Activated CD4-positive, alpha-beta T cell treated with anti-CD3 and anti-CD28 coated beads for 1 hour (primary cell): Measurements from ENCODE around the gene RNF123.

Experiments used
- DNase-seq: peaks from one replicate; pipeline ENCODE4 v3.0.0-alpha.2; 2020

Gene RNF123

DNA sequence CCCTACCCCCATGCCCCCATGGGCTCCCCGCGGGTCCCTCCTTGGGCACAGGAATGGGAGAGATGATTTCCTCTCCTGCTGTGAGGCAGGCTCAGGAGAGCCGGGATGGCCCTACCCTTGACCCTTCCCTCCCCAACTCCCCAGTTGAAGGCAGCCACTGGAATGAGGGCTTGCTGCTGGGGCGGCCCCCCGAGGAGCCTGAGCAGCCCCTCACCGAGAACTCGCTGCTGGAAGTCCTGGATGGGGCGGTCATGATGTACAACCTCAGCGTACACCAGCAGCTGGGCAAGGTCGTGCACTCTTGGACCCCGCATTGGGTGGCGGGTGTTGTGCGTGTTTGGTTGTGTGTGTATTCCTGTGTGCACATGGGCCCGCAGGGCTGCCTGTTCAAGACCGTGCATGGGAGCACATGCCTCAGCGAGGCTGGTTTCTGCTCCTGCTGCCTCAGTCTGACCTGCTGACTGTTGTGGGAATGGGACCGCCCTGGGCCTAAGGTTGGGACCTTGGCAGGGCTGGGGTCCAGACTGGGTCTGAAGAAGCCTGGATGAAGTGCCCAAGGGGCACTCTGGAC, 16.1 kb downstream of the RNF123 start:
- no peak for DNase-seq

- DNase-seq = no peak
Observed at GRCh38 chr3:49706456-49707112, 17.2 kb downstream of the RNF123 start.

DNA sequence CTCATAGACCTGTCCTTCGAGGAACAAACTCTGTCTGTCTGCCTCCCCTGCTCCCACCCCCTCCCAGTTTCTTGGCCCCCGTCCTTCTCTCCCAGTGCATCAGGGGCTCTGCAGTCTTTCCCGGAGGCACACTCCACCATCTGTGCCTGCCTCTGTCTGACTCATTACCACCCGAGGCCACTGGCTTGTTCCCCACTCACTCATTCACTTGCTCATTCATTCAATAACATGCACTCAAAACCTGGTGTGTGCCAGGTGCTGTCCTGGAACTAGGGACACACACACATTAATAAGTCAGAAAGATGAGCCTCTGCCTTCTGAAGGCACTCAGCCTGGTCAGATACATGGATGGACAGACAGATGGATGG, 17.7 kb downstream of the RNF123 start:
- DNase-seq = no peak

DNA sequence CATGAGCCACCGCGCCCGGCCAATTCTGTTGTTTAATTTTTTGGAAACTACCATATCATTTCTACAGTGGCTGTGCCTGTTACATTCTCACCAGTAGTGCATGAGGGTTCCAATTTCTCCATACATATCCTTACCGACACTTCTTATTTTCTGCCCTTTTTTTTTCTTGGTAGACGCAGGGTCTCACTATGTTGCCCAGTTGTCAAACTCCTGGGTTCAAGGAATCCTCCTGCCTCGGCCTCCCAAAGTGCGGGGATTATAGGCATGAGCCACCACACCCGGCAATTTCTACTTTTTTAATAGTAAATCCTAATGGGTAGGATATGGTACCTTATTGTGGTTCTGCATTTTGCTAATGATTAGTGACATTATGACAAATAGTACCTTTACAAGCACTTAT, 20.5 kb downstream of the RNF123 start:
- DNase-seq = no peak

DNA sequence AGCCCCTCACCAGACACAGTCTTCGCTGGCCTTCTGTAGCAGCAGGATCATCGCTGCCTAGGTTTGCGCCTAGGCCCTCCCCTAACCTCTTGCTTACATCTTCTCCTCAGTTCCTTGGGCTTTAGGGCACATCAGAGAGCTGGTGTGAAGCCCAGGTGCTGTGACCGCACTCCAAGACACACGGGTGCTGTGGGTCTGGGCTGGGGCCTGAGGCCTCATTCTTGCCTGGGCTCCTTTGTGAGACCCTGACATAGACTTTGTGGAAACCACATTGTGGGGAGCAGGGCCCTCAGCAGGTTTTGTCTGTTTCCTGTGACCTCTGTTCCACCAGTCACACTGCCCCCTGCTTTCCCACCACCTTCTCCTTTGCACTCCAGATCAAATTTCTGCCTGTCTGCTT, 22.1 kb downstream of the RNF123 start:
- no peak for DNase-seq

- no peak for DNase-seq
Observed at GRCh38 chr3:49712166-49712565, 22.8 kb downstream of the RNF123 start.

DNA sequence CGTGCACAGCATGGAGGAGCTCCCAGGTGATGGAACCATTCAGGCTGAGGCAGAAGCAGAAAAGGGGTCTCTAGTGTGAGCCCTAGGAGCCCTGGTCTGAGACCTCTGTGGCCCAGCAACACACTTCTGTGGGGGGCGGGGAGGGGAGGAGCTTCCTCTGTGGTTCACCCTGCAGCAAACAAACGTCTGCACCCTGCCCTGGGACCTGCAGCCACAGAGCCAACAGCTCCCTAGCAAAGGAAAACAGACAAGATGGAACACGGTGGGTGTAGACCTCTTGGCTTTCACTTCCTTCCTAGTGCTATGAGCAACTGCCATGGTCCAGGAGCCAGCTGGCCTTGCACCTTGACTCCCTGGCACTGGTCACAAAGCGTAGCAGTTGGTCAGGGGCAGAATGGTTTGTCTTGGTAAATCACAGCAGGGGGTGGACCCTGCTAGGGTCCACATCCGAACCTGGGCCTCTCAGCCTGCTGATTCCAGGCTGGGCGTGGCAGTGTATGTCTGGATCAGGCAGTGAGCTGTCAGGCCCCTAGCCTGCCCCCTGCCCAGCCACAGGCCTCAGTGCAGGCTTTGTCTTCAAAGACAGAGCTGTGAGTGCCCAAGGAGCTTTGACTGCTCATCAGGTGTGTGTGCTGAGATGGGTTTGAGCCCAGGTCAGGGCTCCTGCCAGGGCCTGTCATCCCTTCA, 23.4 kb downstream of the RNF123 start:
- DNase-seq = no peak

DNA sequence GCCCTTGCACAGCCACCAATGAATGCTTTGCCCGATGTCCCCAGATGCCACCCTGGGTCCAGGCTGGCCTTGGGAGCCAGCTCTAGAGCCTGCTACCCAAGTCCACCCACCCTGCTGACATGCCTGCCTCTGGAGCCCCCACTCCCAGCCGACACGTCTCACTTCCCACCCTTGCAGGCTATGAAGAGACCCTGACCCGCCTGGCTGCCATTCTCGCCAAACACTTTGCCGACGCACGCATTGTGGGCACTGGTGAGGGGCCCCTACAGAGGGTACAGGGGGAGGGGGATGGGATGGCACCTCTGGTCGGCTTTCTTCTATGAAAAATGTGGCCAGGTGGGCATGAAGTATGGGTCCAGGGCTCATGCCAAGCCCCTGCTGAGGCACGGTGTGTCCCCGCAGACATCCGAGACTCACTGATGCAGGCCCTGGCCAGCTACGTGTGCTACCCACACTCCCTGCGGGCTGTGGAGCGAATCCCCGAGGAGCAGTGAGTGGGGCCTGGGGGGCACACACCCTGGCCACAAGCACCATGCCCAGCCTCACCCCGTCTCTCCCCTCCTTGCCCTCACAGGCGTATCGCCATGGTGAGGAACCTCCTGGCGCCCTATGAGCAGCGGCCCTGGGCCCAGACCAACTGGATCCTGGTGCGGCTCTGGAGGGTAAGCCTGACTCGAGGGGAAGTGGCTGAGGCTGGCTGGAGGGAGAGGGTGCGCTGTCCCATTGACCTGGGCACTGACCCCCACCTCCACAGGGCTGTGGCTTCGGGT, 24.2 kb downstream of the RNF123 start:
- DNase-seq = no peak

DNA sequence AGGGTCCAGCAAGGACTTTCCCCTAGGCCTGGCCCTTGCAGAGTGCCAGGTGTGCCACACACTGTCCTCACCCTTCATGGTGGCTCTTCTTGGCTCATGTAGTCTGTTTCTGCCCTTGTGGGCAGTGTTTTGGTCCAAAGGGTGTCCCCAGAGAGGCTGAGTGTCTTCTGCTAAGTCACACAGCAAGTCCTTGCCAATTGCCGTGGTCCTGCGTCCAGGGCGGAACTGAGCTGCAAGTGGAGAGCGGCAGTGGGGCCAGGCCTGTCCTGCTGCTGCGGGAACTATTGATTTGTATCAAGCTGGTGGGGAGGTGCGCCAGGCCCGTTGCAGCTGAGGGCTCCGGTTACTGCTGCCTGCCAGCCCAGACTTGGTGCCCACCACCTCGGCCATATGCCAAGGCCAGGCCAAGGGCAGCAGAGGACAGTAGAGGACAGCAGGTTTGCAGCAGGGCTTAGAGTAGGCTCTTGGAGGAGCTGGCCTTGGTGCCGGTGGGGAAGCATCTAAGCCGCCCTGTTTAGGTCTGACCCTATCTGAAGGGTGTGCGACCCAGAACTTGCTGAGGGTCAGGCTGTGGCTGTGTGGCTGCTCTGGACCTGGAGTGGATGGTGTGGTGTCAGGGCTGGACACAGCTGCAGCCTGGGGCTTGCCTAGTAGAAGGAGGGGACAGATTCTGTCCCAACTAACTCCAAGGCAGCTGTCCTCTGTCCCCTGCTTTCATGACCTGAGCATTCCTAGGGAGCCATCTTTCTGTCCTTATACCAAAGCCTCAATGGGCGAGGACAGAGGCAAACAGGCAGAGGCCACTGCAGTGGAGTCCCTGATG, 25.6 kb downstream of the RNF123 start:
- DNase-seq = no peak

GRCh38 chr3:49715611-49716121, 26.3 kb downstream of the RNF123 start:
- DNase-seq = no peak

- no peak for DNase-seq
Observed at GRCh38 chr3:49716169-49716568, 26.8 kb downstream of the RNF123 start.

- DNase-seq = no peak
Observed at GRCh38 chr3:49716691-49717210, 27.4 kb downstream of the RNF123 start.

DNA sequence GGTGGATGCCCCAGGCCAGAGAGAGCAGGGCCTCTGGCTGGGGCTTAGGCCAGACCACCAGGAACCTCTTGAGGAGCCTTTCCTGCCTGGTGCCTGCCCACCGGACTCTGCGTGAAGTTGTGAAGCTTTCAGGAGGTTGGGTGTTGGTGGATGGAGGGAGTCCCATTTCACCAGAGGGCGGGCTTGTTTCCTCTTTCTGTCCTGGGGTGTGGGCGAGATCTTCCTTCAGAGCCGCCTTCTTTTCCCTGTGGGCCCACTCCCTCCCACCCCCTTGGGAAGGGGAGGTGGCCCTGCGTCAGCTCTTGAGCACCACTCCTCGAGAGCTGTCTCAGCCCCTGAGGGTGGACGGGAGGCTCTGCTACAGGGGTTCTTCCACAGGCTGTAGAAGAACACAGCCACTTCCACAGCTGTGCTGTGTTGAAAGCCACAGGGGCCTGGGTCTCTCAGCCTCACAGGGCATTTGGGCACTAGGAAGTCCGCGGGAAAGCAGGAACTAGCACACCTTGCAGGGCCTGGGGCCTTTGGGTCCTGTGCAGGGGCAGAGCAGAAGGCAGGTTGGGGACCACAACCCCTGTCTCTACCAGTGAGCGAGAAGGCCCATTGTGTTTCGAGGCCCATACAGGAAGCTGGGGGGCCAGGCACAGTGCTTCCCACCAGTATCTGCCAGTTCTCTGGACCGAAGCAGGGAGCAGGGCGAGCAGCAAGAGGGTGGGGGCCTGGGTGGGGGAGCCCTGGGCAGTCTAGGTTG, 28.0 kb downstream of the RNF123 start:
- no peak for DNase-seq

- no peak for DNase-seq
Observed at GRCh38 chr3:49717959-49718857, 28.9 kb downstream of the RNF123 start.

GRCh38 chr3:49718858-49719213, 29.5 kb downstream of the RNF123 start:
- DNase-seq = no peak

GRCh38 chr3:49719214-49719884, 30.0 kb downstream of the RNF123 start, which contains the start of gene AMIGO3:
TSS of gene AMIGO3 (minus strand) at chr3:49719684. CDS start at chr3:49719465, 219 bp downstream.
- peak; percentile 78 for DNase-seq

- DNase-seq = no peak
Observed at GRCh38 chr3:49720855-49721595, 31.7 kb downstream of the RNF123 start.

DNA sequence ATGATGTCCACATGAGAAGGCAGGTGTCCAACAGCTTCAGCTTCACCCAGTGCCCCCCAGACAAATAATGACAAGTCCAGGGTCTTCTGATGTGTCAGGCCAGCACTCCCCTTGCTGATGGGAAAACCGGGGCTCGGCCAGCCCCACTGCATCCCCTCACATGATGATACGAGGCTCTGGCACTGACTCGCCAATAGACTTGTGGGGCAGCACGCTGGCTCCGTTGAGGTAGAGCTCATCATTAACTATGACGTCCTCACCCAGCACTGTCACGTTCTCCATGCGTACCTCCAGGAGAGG, 32.2 kb downstream of the RNF123 start:
- DNase-seq = no peak
